Hepatocyte (in vitro differentiated cells): ENCODE measurements around the gene TEX30.

Source experiments
- EZH2 ChIP-seq: fragments of 200-600 bp; sonication (generic); IDR thresholded peaks from 2 replicates; pipeline ENCODE4 v1.6.1; 2016; ENCODE audit warnings: antibody characterized with exemption, mild to moderate bottlenecking, borderline replicate concordance
- TF ChIP-seq, protein P1 (sequence below): fragments of 200-600 bp; sonication (generic); IDR thresholded peaks from 2 replicates; pipeline ENCODE4 v1.5.1; 2016; ENCODE audit warnings: antibody characterized with exemption, mild to moderate bottlenecking; ENCODE audit not compliant: poor library complexity

DNA sequence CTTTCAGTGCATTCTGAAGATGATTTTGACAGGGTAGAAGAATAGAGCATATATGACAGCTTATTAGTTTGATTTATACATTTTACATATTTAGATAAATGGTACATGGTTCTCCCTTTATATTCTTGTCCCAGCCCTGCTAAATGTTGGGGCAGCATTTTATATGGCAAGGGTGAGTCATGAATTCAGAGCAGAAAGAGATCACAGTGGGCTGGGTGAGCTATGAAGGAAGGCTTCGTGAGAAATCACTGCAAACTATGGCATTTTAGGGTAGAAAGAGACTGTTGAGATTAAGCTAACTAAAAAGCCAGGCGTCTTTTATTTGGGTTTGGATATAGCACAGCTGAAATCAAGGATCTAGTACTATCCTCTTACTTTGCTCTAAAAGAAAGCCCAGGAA is 54.8 kb downstream of the TEX30 start:
- TF ChIP-seq, protein P1, sequence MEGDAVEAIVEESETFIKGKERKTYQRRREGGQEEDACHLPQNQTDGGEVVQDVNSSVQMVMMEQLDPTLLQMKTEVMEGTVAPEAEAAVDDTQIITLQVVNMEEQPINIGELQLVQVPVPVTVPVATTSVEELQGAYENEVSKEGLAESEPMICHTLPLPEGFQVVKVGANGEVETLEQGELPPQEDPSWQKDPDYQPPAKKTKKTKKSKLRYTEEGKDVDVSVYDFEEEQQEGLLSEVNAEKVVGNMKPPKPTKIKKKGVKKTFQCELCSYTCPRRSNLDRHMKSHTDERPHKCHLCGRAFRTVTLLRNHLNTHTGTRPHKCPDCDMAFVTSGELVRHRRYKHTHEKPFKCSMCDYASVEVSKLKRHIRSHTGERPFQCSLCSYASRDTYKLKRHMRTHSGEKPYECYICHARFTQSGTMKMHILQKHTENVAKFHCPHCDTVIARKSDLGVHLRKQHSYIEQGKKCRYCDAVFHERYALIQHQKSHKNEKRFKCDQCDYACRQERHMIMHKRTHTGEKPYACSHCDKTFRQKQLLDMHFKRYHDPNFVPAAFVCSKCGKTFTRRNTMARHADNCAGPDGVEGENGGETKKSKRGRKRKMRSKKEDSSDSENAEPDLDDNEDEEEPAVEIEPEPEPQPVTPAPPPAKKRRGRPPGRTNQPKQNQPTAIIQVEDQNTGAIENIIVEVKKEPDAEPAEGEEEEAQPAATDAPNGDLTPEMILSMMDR, result no peak
- no peak for TF ChIP-seq EZH2
